ENCODE results near the gene ACADS.

The ACADS gene

DNA sequence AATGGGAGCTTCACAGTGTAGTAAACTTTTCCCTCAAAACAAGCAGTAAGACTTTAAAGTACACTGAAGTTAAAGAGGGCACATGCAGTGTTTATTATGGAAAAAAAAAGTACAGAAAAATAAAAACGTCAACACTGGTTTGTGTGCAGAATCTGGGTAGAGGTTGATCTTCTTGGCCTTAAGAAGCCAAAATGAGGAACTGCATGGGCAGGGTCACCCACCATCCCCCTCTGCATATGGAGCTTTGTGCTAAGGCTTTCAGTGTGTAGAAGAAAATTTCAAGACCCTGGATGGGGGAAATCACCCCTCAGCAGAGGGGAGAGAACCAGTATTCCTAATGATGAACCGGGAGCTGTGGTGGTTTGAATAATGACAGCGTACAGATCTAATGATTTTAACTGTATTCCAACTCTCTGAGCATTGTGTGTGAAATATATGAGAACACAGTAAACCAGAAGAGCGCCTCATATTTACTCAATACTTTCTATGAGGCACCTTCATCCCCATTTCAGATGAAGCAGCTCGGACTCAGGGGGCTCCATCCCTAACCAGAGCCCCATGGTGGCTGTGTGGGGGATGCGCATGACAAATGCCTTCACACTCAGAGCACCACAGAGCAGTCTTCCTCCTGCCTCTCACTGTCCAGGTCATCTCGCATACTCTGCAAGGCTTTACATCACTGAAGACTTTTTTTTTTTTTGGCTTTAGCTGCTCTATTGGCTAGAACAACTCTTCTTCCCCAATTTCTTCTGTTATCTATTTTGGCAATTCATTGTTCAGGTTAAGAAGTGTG is 33.4 kb downstream of the ACADS start:
- no peak for DNase-seq

DNA sequence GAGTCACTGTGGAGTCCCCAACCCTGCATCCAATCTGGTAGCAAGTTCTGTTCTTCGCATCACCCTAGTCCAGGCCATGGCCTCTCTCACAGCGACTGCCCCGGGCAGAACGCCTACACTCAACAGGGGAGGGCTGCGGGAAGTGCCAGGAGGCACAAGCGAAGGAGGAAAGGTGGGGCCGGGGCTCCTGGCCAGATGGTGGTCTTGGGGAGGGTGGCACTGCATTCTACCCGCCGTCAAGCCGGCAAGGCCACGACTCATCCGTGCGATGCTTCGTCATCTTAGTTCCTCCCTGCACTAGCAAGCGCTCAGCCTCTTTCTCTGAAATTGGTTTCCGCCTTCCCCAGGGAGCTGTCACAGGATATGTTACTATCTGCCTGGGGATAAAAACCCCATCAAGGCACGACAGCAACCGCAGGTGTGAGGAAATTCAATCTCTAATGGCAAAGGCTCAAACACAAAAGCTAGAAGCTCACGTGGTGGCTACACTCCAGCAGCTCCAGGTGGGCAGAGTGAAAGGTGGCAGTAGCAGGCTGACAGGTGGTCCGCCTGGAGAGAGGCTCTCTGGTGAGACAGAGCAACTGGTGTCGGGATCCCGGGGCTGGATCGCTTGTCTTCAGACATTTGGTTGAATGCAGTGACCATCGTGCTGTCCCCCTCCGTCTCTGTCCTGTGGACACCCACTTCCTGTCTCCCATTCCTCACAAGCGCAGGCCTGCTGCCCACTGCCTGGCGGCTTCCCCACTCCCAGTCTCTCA is 34.1 kb downstream of the ACADS start:
- DNase-seq, result no peak

DNA sequence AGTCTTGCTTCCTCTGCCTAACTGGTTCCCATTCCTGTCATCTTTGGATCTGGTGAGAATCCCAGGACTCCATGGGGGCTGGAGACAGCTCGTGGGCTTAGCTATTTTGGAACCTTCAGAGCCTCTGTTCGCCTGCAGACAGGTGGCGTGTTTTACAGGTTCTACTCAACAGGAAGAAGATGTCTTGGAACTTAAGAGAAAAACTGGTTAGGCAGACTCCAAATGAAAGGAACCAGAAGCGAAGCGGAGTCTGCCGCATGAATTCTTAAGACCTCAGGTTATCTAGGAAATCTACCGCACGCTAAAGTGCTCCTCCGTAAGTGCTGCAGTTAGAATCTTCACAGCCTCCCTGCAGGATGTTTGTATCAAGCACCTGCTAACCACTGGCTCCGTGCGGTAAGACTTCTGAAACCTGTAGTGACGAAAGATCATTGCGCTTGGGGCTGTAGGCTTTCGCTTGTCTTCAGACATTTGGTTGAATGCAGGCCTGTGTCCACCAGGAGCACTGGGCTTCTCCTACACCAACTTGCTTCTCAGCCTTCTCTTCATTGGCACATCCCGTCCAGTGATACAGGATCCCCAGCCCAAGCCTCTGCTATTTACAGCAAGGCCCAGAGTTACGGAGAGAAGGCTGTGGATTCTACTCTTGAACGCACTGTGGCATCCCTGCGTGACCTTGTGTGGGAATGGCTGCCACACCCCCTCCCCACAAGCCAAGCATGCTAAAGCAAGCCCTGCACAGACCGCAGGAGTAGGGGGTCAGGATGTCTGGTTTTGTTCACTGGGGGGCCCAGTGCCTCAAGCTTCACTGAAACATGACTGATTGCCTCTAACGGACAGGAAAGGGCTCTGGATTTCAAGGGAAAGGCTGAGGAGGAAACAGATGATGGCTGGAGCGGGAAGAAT is 35.0 kb downstream of the ACADS start:
- no peak for DNase-seq

DNA sequence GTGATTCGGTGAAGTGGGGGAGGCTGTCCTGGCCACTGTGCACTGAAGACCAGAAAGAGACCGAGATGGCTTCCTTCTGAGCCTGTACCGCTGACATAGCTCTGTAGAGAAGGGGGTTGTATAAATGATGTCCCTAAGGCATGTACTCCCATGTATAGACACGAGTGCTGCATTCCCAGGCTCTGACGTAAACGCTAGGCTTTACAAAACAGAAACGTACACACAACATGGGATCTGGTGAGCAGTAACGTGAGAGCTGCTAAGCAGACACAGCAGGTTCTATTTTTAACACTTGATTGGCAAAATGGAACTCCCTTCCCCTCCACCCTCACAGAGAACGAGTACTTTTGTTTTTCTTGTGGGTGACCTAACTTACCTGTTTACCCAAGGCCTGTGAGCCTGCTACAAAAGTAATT is 35.9 kb downstream of the ACADS start:
- no peak for DNase-seq

DNA sequence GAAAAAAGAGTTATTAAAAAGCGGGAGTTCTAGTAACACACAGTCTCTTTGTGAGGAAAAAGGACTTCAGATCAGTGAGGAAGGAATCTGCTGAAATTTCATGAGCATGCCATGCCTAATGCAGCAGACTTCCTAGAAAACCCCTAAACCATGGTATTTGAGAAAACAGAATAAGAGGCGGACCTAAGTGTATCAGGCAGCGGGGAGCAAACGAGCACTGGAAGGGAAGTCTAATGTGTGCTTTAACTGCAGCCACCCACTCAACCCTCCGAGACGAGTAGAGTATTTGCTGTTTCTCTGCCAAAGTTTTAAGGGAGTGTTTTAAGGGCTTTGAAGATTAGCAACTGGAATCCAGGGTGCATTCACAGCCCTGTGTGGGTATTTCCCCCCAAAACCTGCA is 36.5 kb downstream of the ACADS start:
- DNase-seq, result no peak

DNA sequence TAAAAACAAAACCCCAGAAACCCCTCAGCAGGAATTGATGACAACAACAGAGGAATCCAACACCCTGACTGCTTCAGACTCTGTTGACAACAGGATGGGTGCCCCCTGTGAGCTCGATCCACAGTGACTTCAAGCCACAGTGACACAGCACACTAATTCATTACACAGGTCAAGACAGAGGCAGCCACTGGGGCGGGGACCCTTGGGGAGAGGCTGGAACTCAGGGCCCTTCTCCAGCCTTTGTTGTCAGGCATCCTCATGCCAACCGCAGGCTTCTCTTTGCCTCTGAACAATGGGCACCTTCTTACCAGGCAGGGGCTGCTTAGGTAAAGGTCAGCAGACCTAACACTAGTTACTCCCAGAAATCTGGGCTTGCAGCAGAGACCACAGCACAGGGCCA is 37.6 kb downstream of the ACADS start:
- DNase-seq, result no peak

DNA sequence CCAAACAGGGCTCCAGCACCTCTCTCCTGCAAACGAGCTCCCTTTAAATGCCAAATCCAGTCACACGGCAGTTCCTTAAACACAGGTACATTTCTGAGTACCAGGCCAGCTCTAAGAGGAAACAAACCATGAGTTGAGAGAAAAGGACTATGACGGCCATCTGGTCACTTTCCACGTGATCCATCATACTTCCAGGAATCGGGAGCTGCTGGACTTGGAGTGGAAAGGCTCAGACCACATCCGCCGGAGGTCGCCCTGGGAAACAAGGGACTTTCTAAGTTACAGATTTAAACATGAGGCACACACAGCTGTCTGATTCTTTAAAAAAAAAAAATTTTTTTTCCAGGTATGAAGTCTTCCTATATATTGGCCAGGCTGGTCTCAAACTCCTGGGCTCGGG is 39.2 kb downstream of the ACADS start:
- no peak for DNase-seq

DNA sequence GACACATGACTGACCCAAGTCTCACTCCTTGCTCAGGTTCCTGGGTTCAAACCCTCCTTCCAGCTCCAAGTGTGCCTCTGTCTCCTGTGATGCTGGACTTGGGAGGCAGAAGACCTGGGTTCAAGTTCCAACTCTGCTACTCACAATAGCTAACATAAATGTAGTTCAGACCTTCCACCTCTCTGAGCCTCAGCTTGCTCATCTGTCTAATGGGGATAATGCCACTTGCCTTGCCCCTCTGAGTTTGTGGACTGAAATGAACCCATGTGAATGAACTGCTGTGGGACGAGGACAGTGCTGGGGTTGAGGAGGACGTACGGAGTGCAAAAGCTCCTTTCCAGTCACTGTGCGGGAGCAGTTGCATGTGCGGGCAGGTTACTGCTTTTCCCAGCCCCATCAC is 40.9 kb downstream of the ACADS start:
- DNase-seq, result no peak

DNA sequence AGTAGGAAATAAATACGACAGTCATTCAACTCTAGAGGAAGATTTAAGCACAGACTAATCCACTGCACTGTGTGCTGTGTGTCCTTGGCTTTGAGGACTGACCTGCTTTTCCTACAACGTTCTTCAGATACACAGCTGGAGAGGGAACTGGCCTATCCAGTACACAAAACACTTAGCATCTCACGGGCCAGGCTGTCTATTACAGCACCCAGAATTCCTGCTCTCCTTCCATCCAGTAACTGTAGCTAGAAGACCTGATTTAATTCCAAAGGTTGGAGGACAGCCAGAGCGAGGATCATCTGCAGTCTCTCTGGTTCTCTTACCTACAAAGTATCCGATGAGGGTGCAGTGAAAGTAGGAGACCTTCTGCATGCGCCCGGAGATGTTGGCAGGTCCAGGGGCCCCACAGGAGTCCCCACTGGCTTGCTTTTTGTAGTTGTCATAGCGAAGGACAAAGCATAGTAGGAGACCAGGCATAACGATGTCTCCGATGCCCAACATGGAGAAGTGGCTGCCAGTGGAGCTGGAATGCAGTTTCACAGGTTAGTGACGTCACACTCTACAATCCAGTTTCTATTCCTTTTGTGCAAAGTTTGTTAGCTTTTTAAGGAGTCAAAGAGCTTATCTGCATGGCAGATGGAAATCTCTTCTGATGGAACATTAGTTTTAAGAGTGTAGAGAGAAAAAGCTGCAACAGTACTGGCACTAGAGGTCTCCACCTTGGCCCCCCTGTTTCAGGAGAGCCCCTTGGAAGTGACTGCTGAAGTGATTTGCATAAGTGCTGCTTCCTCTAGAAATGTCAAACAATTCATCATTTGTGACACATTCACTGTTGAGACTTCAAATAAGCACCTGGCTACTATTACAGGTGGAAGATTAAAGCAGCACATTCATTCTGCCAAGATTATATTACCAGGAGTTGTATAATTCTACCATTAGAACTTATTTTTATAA is 41.7 kb downstream of the ACADS start:
- no peak for DNase-seq

DNA sequence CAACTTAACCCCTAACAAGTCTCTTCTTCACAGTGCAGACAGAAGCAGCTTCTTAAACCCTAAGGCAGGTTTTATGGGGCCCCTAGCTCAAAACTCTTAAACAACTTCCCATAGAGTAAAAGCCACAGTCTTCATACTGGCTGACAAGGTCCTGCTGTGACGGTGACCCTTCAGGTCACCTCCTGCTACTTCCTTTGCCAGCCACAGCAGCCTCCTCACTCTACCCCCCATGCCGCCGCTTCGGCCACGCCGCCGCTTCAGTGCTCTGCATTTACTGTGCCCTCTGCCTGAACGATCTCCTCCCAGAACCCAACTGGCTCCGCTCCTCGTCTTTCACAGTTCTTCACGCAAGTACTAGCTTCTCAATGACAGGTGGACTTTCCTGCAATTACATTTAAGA is 45.5 kb downstream of the ACADS start:
- DNase-seq, result no peak

DNA sequence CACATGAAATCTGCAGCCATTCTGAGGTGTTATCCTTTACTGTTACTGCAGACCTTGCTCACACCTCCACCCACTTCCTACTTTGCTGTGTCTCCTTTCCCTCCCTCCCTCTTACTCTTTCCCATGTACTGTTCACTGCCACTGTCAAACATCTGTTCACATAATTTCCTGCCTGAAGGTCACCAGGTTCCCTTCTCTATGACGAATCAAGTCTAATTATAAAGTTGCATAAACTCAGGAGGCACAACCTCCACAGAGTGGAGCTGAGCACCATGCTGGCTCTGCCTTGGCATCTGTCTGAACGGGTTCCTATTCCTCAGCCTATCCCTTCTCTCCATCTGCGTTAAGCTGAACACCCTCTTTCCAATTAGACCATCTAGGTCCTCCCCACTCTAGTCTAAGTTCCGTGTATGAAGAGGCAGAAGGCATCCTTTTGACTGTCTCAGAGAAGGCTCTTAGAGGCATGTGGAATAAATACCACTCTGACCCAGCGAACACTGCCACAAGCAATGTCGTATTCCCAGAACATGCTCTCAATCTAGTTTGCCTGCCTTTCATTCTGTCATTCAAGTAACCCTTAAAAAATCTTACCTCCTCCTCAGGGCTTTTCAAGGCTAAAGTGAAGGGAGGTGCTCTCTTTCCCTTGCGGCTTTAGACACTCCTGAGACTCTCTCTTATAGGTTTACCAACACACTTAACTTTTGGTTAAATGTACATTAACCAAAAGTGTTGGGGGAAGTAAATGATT is 48.7 kb downstream of the ACADS start:
- DNase-seq, result no peak

DNA sequence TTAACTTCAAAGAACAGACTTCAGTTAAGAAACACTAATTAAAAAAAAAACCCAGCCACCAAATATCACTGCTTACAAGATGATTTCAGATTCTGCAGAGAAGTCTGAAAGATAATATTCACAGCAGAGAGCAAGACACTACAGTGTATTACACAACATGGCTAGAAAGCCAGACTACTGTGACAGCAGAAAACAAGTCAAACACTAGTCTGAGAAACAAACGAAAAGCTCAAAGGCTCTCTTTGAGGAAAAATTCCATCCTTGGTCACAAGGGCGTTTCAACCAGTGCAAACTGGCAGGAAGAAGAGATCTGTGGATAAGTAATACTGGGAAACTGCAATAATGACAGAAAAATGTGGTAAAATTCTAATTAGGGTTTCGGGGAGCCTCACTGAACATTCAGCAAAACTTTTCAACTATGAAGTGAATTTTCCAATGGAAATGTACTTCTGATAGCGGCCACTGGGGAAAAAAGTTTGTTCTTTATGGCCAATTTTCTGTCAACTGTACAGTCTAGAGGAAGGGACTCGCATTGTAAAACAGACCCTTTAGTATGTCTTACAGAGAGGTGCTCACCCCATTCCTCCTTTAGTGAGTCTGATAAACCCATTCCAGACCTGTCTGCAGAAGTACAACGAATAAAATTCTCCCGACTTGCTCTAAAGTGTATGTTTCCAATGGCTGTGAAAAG is 50.4 kb downstream of the ACADS start:
- DNase-seq, result no peak

DNA sequence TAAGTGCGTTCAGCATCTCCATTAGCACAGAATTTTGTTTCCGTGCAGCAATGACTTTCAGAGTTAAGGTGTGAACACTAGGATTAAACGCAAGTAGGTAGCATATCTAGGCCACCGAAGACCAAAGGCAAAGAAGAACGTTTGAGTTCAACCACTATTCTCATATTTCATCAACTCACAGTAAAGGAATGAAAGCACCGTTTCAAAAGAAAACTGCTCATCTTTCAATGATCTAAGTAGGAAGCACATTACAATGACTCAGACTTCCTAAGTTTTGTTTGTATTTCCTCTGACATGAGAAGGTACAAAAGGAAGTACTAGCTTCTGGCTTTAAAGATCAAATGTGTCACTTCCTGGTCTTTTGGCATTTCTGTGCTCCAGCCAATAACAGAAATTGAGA is 57.6 kb downstream of the ACADS start:
- no peak for DNase-seq

DNA sequence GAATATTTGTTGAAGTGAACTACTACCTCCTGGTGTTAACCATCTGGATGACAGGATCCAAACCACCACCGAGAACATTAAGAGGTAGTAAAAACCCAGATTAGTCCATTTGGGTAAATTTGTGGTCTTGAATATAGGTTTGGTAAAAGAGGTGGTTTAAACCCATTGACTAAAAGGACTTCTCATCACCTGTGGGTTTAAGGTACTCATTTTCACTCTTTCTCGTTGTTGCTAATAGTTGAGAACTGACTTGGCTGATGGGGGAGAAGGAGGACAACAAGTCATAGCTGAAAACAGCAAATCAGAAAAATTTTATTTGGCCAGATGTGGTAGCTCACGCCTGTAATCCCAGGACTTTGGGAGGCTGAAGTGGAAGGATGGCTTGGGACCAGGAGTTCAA is 59.2 kb downstream of the ACADS start:
- no peak for DNase-seq

DNA sequence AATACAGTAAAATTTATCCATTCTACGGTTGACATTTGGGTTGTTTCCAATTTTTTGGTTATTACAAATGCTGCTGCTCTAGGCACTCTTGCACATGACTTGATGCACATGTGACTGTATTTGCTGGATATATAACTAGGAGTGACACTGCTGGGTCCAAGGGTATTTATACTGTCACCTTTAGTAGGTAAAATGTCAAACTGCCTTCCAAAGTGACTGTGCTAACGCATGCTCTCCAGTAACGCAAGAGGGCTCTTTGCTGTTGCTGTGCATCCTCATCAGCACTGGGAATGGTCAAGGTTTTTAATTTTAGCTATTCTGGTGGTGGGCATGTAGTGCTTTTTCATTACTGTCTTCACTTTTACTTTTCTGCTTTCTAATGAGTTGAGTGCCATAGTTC is 62.3 kb downstream of the ACADS start:
- no peak for DNase-seq

All from activated gamma-delta T cell (primary cell).